K562 (cell line): ENCODE measurements around the gene EIF1AY. TPM values are rescaled to one million over a fixed set of nuclear protein-coding genes. Genes with fewer than 3 reads are reported as not detected.

Experiments used
- ATAC-seq: fragments of 200-7000 bp; cut with Tn5 transposase; 3 replicates; pipeline ENCODE4 v1.9.1; 2020; ENCODE audit warnings: moderate library complexity
- BruUV-seq: library from RNA; stranded (reverse); fragments of 400-500 nt; replicated peaks from 2 replicates; lab custom pipeline; 2021; lab: Mats Ljungman, UMichigan
- CTCF ChIA-PET: fragments of 300-600 bp; formaldehyde crosslinking; extraction: SDS; loops from one replicate; lab custom pipeline; 2021; ENCODE audit warnings: low intra/inter-chr PET ratio; lab: Yijun Ruan, JAX
- POLR2A ChIA-PET: fragments of 300-600, 350-650 bp; sonication (Branson Sonifier 250); formaldehyde crosslinking; extraction: SDS; loops from one replicate; lab custom pipeline; 2021; ENCODE audit warnings: antibody characterized with exemption, inconsistent platforms; lab: Yijun Ruan, JAX
- DNase-seq, 4 experiments: peaks; one replicate each; pipeline versions ENCODE4 v3.0.0 to v3.0.0-alpha.2; 2011 to 2018; ENCODE audit warnings: low spot score in 3 of 4, mixed read lengths in 3 of 4; ENCODE audit errors: extremely low read depth in 1 of 4
- FAIRE-seq: peaks from 2 replicates; lab custom pipeline; 2011; peaks lifted over from hg19 to GRCh38; lab: Jason Lieb, UNC
- H2AFZ ChIP-seq: 2 replicates; pipeline ENCODE4 v1.6.0; 2011; ENCODE audit warnings: low read depth, low read length, control low read depth, inconsistent platforms
- H3K27ac ChIP-seq: fragments of 200-600 bp; 3 replicates; pipeline ENCODE4 v1.8.0; 2011; ENCODE audit warnings: low read depth, mild to moderate bottlenecking, control low read depth, inconsistent platforms, low read length, moderate library complexity, mixed read lengths; ENCODE audit errors: extremely low read depth
- H3K27me3 ChIP-seq, 2 experiments: fragments of 300-600 bp in 1 of 2; 2 replicates in 1 of 2; 3 replicates in 1 of 2; pipeline versions ENCODE4 v1.6.0 to v1.8.0; 2011; ENCODE audit warnings: inconsistent platforms in 2 of 2, low read length in 2 of 2, mild to moderate bottlenecking in 1 of 2, mixed read lengths in 1 of 2, moderate library complexity in 1 of 2; ENCODE audit not compliant: control insufficient read depth in 2 of 2, insufficient read depth in 2 of 2
- H3K36me3 ChIP-seq: fragments of 300-600 bp; 3 replicates; pipeline ENCODE4 v1.8.0; 2011; ENCODE audit warnings: mild to moderate bottlenecking, low read length, inconsistent platforms; ENCODE audit not compliant: control insufficient read depth, insufficient read depth
- H3K4me1 ChIP-seq, 2 experiments: fragments of 200-600 bp in 1 of 2; replicated peaks in 1 of 2; 2 replicates in 1 of 2; 3 replicates in 1 of 2; pipeline versions ENCODE4 v1.5.1 to v1.8.0; 2011; ENCODE audit warnings: inconsistent platforms in 2 of 2, low read length in 2 of 2, mild to moderate bottlenecking in 1 of 2, mixed read lengths in 1 of 2, moderate library complexity in 1 of 2; ENCODE audit not compliant: control insufficient read depth in 2 of 2, insufficient read depth in 2 of 2
- H3K4me2 ChIP-seq: 2 replicates; pipeline ENCODE4 v1.6.1; 2011; ENCODE audit warnings: low read length, control low read depth, inconsistent platforms, mixed read lengths; ENCODE audit not compliant: insufficient read depth
- H3K4me3 ChIP-seq: fragments of 200-600 bp; sonication (generic), shearing (Covaris generic); 2 replicates; pipeline ENCODE4 v1.5.1; 2016; ENCODE audit warnings: control low read depth, inconsistent platforms
- H3K79me2 ChIP-seq: fragments of 200-600 bp; 3 replicates; pipeline ENCODE4 v1.8.0; 2011; ENCODE audit warnings: low read length, inconsistent platforms; ENCODE audit not compliant: control insufficient read depth, insufficient read depth
- H3K9ac ChIP-seq, 2 experiments: 2 replicates each; pipeline versions ENCODE4 v1.6.0 to v1.6.1; 2011; ENCODE audit warnings: low read depth in 2 of 2, low read length in 2 of 2, control low read depth in 1 of 2, inconsistent platforms in 1 of 2, mild to moderate bottlenecking in 1 of 2, mixed read lengths in 1 of 2; ENCODE audit not compliant: insufficient read depth in 1 of 2
- H3K9me1 ChIP-seq: one replicate; pipeline ENCODE4 v1.6.0; 2011; ENCODE audit warnings: inconsistent platforms, mild to moderate bottlenecking, low read length, moderate library complexity; ENCODE audit not compliant: control insufficient read depth, insufficient read depth
- H3K9me3 ChIP-seq: replicated peaks from 2 replicates; pipeline ENCODE4 v1.5.1; 2011; ENCODE audit warnings: low read depth, low read length, inconsistent platforms; ENCODE audit not compliant: control insufficient read depth, insufficient read depth
- H4K20me1 ChIP-seq: replicated peaks from 2 replicates; pipeline ENCODE4 v1.6.1; 2011; ENCODE audit warnings: low read length, inconsistent platforms, mixed read lengths; ENCODE audit not compliant: control insufficient read depth, insufficient read depth
- DMBX1 ChIP-seq: fragments of 250-450 bp; sonication (Bioruptor Pico); IDR thresholded peaks from 2 replicates; pipeline ENCODE4 v1.8.0; 2022; ENCODE audit warnings: inconsistent platforms, mild to moderate bottlenecking, moderate library complexity, borderline replicate concordance
- EP400 ChIP-seq: fragments of 450-650 bp; IDR thresholded peaks from 2 replicates; pipeline ENCODE4 v1.6.1; 2017; ENCODE audit warnings: antibody characterized with exemption, mild to moderate bottlenecking, moderate library complexity
- ESRRB ChIP-seq: fragments of 250-450 bp; sonication (Bioruptor Pico); IDR thresholded peaks from 2 replicates; pipeline ENCODE4 v1.5.0; 2020; ENCODE audit warnings: mild to moderate bottlenecking, moderate library complexity, borderline replicate concordance
- FOXM1 ChIP-seq, 2 experiments: fragments of 450-650 bp in 1 of 2; sonication (generic) in 1 of 2; formaldehyde crosslinking in 1 of 2; IDR thresholded peaks; 2 replicates each; pipeline versions ENCODE4 v1.6.1 to v1.9.0; 2017 to 2022; ENCODE audit warnings: low read depth in 2 of 2, mild to moderate bottlenecking in 2 of 2, missing genetic modification reagents in 1 of 2, moderate library complexity in 1 of 2
- MCM2 ChIP-seq: fragments of 450-650 bp; IDR thresholded peaks from 2 replicates; pipeline ENCODE4 v1.6.1; 2017; ENCODE audit warnings: low read depth, mild to moderate bottlenecking
- NR2C2 ChIP-seq, 2 experiments: fragments of 200-800 bp in 1 of 2; sonication (Bioruptor generic) in 1 of 2; sonication (generic) in 1 of 2; formaldehyde crosslinking in 1 of 2; IDR thresholded peaks; 2 replicates each; pipeline versions ENCODE4 v1.6.1 to v1.8.0; 2016 to 2022; ENCODE audit warnings: mild to moderate bottlenecking in 1 of 2, missing compliant biosample characterization in 1 of 2, missing genetic modification characterization in 1 of 2, missing genetic modification reagents in 1 of 2
- PCBP1 ChIP-seq: fragments of 200-400 bp; formaldehyde crosslinking; IDR thresholded peaks from 2 replicates; pipeline ENCODE4 v1.6.1; 2018; ENCODE audit warnings: mild to moderate bottlenecking, low read depth, low read length; ENCODE audit not compliant: poor library complexity, severe bottlenecking
- RFX5 ChIP-seq: IDR thresholded peaks from 2 replicates; pipeline ENCODE4 v1.6.1; 2011; ENCODE audit warnings: low read depth, mild to moderate bottlenecking, improper control_type of control experiment, low read length
- ZNF253 ChIP-seq: fragments of 250-450 bp; sonication (Bioruptor Pico); conservative IDR thresholded peaks from 2 replicates; pipeline ENCODE4 v1.6.1; 2021; ENCODE audit warnings: mild to moderate bottlenecking
- in situ Hi-C: fragments of 300-500 bp; cut with MboI; formaldehyde crosslinking; loops from 4 replicates; pipeline ENCODE4 v1.15.0; 2018; ENCODE audit warnings: inconsistent platforms, mixed read lengths
- intact Hi-C: fragments of 100-400 bp; cut with micrococcal nuclease; formaldehyde crosslinking; loops from 2 replicates; pipeline ENCODE4 v1.14.2; 2022
- polyA plus RNA-seq, 8 experiments: library from polyadenylated mRNA; depleted of rRNA in 4 of 8; stranded (reverse) in 5 of 8; unstranded in 3 of 8; fragments of >200 nt; fragmentation: Nextera tagmentation in 2 of 8; fragmentation: Illumina TruSeq in 1 of 8; extraction: Ambion mirVana in 2 of 8; extraction: Trizol in 1 of 8; gene quantifications; 2 replicates each; pipeline versions ENCODE4 v1.2.1 to v1.2.3, GENCODE V29; 2011 to 2014; ENCODE audit warnings: inconsistent platforms in 1 of 8, missing spikeins in 1 of 8
- total RNA-seq, 7 experiments: library from RNA; depleted of rRNA in 6 of 7; stranded (reverse); fragments of >200 nt in 6 of 7; fragmentation: Illumina TruSeq in 2 of 7; extraction: Trizol in 2 of 7; gene quantifications; 2 replicates each; pipeline versions ENCODE4 v1.2.1 to v1.2.3, GENCODE V29; 2011 to 2021; ENCODE audit warnings: low replicate concordance in 1 of 7
- TF ChIP-seq, protein P1 (sequence below), 3 experiments: IDR thresholded peaks in 2 of 3; conservative IDR thresholded peaks in 1 of 3; 2 replicates each; pipeline ENCODE4 v1.5.1; 2011 to 2012; ENCODE audit warnings: low read length in 3 of 3, mild to moderate bottlenecking in 3 of 3, control low read depth in 2 of 3, improper control_type of control experiment in 1 of 3, inconsistent platforms in 1 of 3, low read depth in 1 of 3, mixed read lengths in 1 of 3, moderate library complexity in 1 of 3; ENCODE audit not compliant: insufficient read depth in 2 of 3
- TF ChIP-seq, protein P2 (sequence below): sonication (generic); formaldehyde crosslinking; IDR thresholded peaks from 2 replicates; pipeline ENCODE4 v1.8.0; 2022; ENCODE audit warnings: mild to moderate bottlenecking, missing genetic modification reagents

EIF1AY gene
- total and polyA plus RNA-seq, 9 of the 15 experiments (the other 6 are each of a cell fraction or from before 2014, with no cell fraction given): not detected

DNA sequence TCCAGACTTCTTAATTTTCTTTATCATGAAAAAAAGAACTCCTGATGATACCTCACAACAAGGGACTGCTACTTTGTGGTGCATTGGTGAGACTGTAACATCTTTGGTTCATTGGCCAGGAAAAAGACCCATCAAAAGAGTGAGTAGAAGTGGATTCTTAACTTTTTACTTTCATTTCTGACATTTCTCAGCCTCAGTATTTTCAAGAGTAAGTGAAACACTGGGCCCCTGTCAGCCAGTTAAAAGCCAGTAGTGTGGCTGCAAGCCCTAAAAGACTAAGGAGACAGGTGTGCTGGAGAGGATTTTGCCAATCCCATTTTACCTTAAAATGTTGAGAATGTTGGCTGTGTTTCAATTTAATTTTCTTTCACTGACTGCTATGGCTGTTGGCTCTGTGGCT, 36.6 kb upstream of the EIF1AY start:
- H3K9ac ChIP-seq: no peak overlapping the region
- no peak for ATAC-seq
- no peak for DNase-seq
- H3K4me3 ChIP-seq: no peak overlapping the region
- no peak overlapping the region for H3K4me2 ChIP-seq
- no peaks in the 10 kb centered on the region for H3K27me3 ChIP-seq
- no peaks in the 10 kb centered on the region for H3K4me1 ChIP-seq
- no peak overlapping the region for H3K27ac ChIP-seq
- H2AFZ ChIP-seq: no peak overlapping the region
- no peaks in the 10 kb centered on the region for H3K79me2 ChIP-seq
- no peaks in the 10 kb centered on the region for H3K9me1 ChIP-seq
- no peaks in the 10 kb centered on the region for H3K36me3 ChIP-seq
- no TSS peak for BruUV-seq
- POLR2A ChIA-PET: no interaction called here
- no peaks in the 10 kb centered on the region for H4K20me1 ChIP-seq
- no peaks in the 10 kb centered on the region for H3K9me3 ChIP-seq
- TF ChIP-seq ESRRB (CRISPR knock-in tag) (no peak), DMBX1 (CRISPR knock-in tag) (no peak), EP400 (no peak), FOXM1 (IDR thresholded peaks at IDR 0.05; ENCODE audit: low read depth) (no peak), FOXM1 (CRISPR knock-in tag; IDR thresholded peaks at IDR 0.05; ENCODE audit: low read depth) (no peak), ZNF253 (CRISPR knock-in tag) (no peak), PCBP1 (no peak), RFX5 (no peak), NR2C2 (CRISPR knock-in tag; IDR thresholded peaks at IDR 0.05) (no peak), NR2C2 (tag; IDR thresholded peaks at IDR 0.05) (no peak), MCM2 (no peak)
- TF ChIP-seq, protein P1, sequence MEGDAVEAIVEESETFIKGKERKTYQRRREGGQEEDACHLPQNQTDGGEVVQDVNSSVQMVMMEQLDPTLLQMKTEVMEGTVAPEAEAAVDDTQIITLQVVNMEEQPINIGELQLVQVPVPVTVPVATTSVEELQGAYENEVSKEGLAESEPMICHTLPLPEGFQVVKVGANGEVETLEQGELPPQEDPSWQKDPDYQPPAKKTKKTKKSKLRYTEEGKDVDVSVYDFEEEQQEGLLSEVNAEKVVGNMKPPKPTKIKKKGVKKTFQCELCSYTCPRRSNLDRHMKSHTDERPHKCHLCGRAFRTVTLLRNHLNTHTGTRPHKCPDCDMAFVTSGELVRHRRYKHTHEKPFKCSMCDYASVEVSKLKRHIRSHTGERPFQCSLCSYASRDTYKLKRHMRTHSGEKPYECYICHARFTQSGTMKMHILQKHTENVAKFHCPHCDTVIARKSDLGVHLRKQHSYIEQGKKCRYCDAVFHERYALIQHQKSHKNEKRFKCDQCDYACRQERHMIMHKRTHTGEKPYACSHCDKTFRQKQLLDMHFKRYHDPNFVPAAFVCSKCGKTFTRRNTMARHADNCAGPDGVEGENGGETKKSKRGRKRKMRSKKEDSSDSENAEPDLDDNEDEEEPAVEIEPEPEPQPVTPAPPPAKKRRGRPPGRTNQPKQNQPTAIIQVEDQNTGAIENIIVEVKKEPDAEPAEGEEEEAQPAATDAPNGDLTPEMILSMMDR (IDR thresholded peaks at IDR 0.05 in 2 of 3, conservative IDR thresholded peaks at IDR 0.05 in 1 of 3; ENCODE audit: insufficient read depth in 2 of 3, low read depth in 1 of 3, low read length in 3 of 3): no peak
- TF ChIP-seq, protein P2, sequence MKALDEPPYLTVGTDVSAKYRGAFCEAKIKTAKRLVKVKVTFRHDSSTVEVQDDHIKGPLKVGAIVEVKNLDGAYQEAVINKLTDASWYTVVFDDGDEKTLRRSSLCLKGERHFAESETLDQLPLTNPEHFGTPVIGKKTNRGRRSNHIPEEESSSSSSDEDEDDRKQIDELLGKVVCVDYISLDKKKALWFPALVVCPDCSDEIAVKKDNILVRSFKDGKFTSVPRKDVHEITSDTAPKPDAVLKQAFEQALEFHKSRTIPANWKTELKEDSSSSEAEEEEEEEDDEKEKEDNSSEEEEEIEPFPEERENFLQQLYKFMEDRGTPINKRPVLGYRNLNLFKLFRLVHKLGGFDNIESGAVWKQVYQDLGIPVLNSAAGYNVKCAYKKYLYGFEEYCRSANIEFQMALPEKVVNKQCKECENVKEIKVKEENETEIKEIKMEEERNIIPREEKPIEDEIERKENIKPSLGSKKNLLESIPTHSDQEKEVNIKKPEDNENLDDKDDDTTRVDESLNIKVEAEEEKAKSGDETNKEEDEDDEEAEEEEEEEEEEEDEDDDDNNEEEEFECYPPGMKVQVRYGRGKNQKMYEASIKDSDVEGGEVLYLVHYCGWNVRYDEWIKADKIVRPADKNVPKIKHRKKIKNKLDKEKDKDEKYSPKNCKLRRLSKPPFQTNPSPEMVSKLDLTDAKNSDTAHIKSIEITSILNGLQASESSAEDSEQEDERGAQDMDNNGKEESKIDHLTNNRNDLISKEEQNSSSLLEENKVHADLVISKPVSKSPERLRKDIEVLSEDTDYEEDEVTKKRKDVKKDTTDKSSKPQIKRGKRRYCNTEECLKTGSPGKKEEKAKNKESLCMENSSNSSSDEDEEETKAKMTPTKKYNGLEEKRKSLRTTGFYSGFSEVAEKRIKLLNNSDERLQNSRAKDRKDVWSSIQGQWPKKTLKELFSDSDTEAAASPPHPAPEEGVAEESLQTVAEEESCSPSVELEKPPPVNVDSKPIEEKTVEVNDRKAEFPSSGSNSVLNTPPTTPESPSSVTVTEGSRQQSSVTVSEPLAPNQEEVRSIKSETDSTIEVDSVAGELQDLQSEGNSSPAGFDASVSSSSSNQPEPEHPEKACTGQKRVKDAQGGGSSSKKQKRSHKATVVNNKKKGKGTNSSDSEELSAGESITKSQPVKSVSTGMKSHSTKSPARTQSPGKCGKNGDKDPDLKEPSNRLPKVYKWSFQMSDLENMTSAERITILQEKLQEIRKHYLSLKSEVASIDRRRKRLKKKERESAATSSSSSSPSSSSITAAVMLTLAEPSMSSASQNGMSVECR: no peak
- no peak for FAIRE-seq
- in situ Hi-C loops: no loop called here
- intact Hi-C loops: no loop called here
- CTCF ChIA-PET: no interaction called here
